Karpas-422 (cell line): ENCODE measurements around the gene PNKD. TPM values are rescaled to one million over a fixed set of nuclear protein-coding genes. Genes with fewer than 3 reads are reported as not detected.
A peak's percentile ranks its signal among the peaks of the same experiment; 100 is the strongest.

ENCODE experiments used
- DNase-seq: peaks from one replicate; pipeline ENCODE4 v3.0.0-alpha.2; 2015
- H2AFZ ChIP-seq: fragments of 200-600 bp; sonication (generic); 2 replicates; pipeline ENCODE4 v1.6.1; 2014; ENCODE audit warnings: antibody characterized with exemption, low read length, mixed read lengths
- H3K27ac ChIP-seq: fragments of 200-600 bp; sonication (generic); 2 replicates; pipeline ENCODE4 v1.5.1; 2014; ENCODE audit warnings: mild to moderate bottlenecking, low read length, moderate library complexity
- H3K27me3 ChIP-seq: fragments of 200-600 bp; sonication (generic); 2 replicates; pipeline ENCODE4 v1.6.1; 2014; ENCODE audit warnings: low read length, mixed read lengths
- H3K36me3 ChIP-seq: fragments of 200-600 bp; sonication (generic); 2 replicates; pipeline ENCODE4 v1.6.1; 2014; ENCODE audit warnings: low read length, mixed read lengths; ENCODE audit not compliant: insufficient read depth
- H3K4me1 ChIP-seq: fragments of 200-600 bp; sonication (generic); 2 replicates; pipeline ENCODE4 v1.6.1; 2014; ENCODE audit warnings: mild to moderate bottlenecking, low read length, mixed read lengths
- H3K4me2 ChIP-seq: fragments of 200-600 bp; sonication (generic); 2 replicates; pipeline ENCODE4 v1.6.1; 2014; ENCODE audit warnings: low read length, low read depth, mild to moderate bottlenecking; ENCODE audit not compliant: poor library complexity, severe bottlenecking
- H3K4me3 ChIP-seq: fragments of 200-600 bp; sonication (generic); 2 replicates; pipeline ENCODE4 v1.5.1; 2014; ENCODE audit warnings: mild to moderate bottlenecking, antibody characterized with exemption, low read length, mixed read lengths
- H3K79me2 ChIP-seq: fragments of 200-600 bp; sonication (generic); 2 replicates; pipeline ENCODE4 v1.6.1; 2014; ENCODE audit warnings: mild to moderate bottlenecking, low read length, mixed read lengths
- H3K9ac ChIP-seq: fragments of 200-600 bp; sonication (generic); 2 replicates; pipeline ENCODE4 v1.6.0; 2014; ENCODE audit warnings: low read length
- H3K9me2 ChIP-seq: fragments of 200-600 bp; sonication (generic), shearing (Covaris generic); replicated peaks from 2 replicates; pipeline ENCODE4 v1.6.0; 2014; ENCODE audit warnings: mild to moderate bottlenecking, low read length, moderate library complexity; ENCODE audit not compliant: insufficient read depth
- H3K9me3 ChIP-seq: fragments of 300-700, 200-600 bp; sonication (generic); 2 replicates; pipeline ENCODE4 v1.6.1; 2014; ENCODE audit warnings: low read length, mixed read lengths
- H4K20me1 ChIP-seq: fragments of 200-600 bp; sonication (generic); 2 replicates; pipeline ENCODE4 v1.6.1; 2014; ENCODE audit warnings: mild to moderate bottlenecking, antibody characterized with exemption, low read length, low read depth; ENCODE audit not compliant: insufficient read depth
- total RNA-seq: library from RNA; depleted of rRNA; stranded (reverse); fragments of >200 nt; shearing (Covaris generic); gene quantifications from 2 replicates; pipeline ENCODE4 v1.2.3, GENCODE V29; 2014; ENCODE audit warnings: low replicate concordance

The PNKD gene
- total RNA-seq, 1 experiment from 2014 or later = 26.5 TPM

DNA sequence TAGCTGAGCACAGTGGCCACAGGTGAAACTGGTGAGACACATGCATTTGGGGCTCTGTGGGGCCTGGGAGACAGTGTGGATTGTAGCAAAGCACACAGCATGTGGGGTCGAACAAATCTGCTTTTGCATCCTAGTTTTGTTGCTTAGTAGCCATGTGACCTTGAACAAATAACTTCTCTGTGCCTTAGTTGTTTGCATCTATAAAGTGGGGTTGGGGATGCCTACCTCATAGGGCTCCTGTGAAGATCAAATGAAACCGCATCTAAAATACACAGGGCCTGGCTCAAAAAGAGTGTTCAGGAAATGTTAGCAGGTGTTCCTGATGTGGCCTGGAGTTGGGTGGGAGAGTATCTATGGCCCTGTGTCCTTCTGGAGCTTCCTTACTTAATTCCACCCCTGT lies 56.0 kb downstream of the PNKD start:
- Histone ChIP-seq H3K4me2 (peak overlapping the region; percentile 62), H3K27ac (peak overlapping the region; percentile 93), H3K4me3 (peak overlapping the region; percentile 51; the same call in 1 of the 2 replicates), H3K9me2 (no peaks in the 10 kb centered on the region), H3K9ac (peak overlapping the region; percentile 63), H3K9me3 (no peaks in the 10 kb centered on the region), H3K79me2 (peaks cover 8% of the 10 kb centered on the region; the same call in 1 of the 2 replicates), H3K4me1 (peaks cover 93% of the 10 kb centered on the region), H3K36me3 (no peaks in the 10 kb centered on the region), H4K20me1 (no peaks in the 10 kb centered on the region), H2AFZ (no peak overlapping the region), H3K27me3 (no peaks in the 10 kb centered on the region)
- no peak for DNase-seq

GRCh38 chr2:218327451-218328210 lies 57.3 kb downstream of the PNKD start:
- Histone ChIP-seq H3K4me3 (peak overlapping the region; percentile 51; the same call in 1 of the 2 replicates), H3K4me1 (peaks cover 92% of the 10 kb centered on the region), H3K4me2 (peak overlapping the region; percentile 62), H3K36me3 (no peaks in the 10 kb centered on the region), H3K27ac (peak overlapping the region; percentile 93), H3K9me3 (no peaks in the 10 kb centered on the region), H3K9ac (peak overlapping the region; percentile 63), H3K9me2 (no peaks in the 10 kb centered on the region), H3K27me3 (no peaks in the 10 kb centered on the region), H4K20me1 (no peaks in the 10 kb centered on the region), H2AFZ (no peak overlapping the region), H3K79me2 (peaks cover 8% of the 10 kb centered on the region; the same call in 1 of the 2 replicates)
- DNase-seq = peak; percentile 56

GRCh38 chr2:218328294-218328693 lies 58.0 kb downstream of the PNKD start:
- peaks cover 8% of the 10 kb centered on the region; the same call in 1 of the 2 replicates for H3K79me2 ChIP-seq
- H3K9ac ChIP-seq = peak overlapping the region; percentile 63
- H3K4me2 ChIP-seq = peak overlapping the region; percentile 62
- no peaks in the 10 kb centered on the region for H4K20me1 ChIP-seq
- H3K9me2 ChIP-seq = no peaks in the 10 kb centered on the region
- no peaks in the 10 kb centered on the region for H3K36me3 ChIP-seq
- no peaks in the 10 kb centered on the region for H3K9me3 ChIP-seq
- no peak for DNase-seq
- no peak overlapping the region for H3K4me3 ChIP-seq
- H3K4me1 ChIP-seq = peaks cover 93% of the 10 kb centered on the region
- peak overlapping the region; percentile 93 for H3K27ac ChIP-seq
- H2AFZ ChIP-seq = peak overlapping the region; percentile 21; the same call in 1 of the 2 replicates
- no peaks in the 10 kb centered on the region for H3K27me3 ChIP-seq

- no peaks in the 10 kb centered on the region for H3K9me2 ChIP-seq
- H2AFZ ChIP-seq = no peak overlapping the region
- peak overlapping the region; percentile 44; the same call in 1 of the 2 replicates for H3K4me3 ChIP-seq
- peaks cover 94% of the 10 kb centered on the region for H3K4me1 ChIP-seq
- H4K20me1 ChIP-seq = no peaks in the 10 kb centered on the region
- peak overlapping the region; percentile 63 for H3K9ac ChIP-seq
- H3K27ac ChIP-seq = peak overlapping the region; percentile 93
- H3K36me3 ChIP-seq = no peaks in the 10 kb centered on the region
- H3K9me3 ChIP-seq = no peaks in the 10 kb centered on the region
- H3K27me3 ChIP-seq = no peaks in the 10 kb centered on the region
- DNase-seq = peak; percentile 57
- peak overlapping the region; percentile 62 for H3K4me2 ChIP-seq
- H3K79me2 ChIP-seq = peaks cover 6% of the 10 kb centered on the region; the same call in 1 of the 2 replicates
These were observed 58.9 kb downstream of the PNKD start for GRCh38 chr2:218329027-218329825.

- H3K9ac ChIP-seq = peak overlapping the region; percentile 63
- peak overlapping the region; percentile 93 for H3K27ac ChIP-seq
- H3K4me1 ChIP-seq = peaks cover 97% of the 10 kb centered on the region
- peak overlapping the region; percentile 44 for H3K4me3 ChIP-seq
- no peaks in the 10 kb centered on the region for H3K36me3 ChIP-seq
- H3K79me2 ChIP-seq = peaks cover 3% of the 10 kb centered on the region; the same call in 1 of the 2 replicates
- H3K9me3 ChIP-seq = no peaks in the 10 kb centered on the region
- no peaks in the 10 kb centered on the region for H3K9me2 ChIP-seq
- H2AFZ ChIP-seq = no peak overlapping the region
- H4K20me1 ChIP-seq = no peaks in the 10 kb centered on the region
- peak; percentile 73 for DNase-seq
- H3K4me2 ChIP-seq = peak overlapping the region; percentile 62
- no peaks in the 10 kb centered on the region for H3K27me3 ChIP-seq
These were observed 59.7 kb downstream of the PNKD start for GRCh38 chr2:218329826-218330593.

DNA sequence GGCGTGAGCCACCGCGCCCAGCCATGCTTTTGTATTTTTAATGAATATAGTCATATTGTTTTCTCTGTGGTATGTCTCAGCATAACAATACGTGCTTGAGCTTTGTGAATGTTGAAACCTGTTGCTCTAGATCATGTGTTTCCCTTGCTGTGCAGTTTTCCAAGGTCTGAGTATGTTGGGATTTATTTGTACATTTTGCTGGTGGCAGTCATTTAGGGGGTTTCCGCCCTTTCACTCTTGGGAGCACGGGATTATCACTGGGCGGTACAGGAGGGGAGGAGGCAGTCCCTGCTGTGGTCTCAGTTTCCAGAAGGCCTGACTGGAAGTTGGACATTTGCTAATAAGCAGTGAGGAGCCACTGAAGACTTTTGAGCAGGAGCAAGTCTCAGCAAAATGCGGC lies 61.4 kb downstream of the PNKD start:
- peak overlapping the region; percentile 66 for H3K9ac ChIP-seq
- H4K20me1 ChIP-seq = no peaks in the 10 kb centered on the region
- H3K4me3 ChIP-seq = peak overlapping the region; percentile 57; the same call in 1 of the 2 replicates
- no peaks in the 10 kb centered on the region for H3K27me3 ChIP-seq
- H3K27ac ChIP-seq = peak overlapping the region; percentile 93
- no peaks in the 10 kb centered on the region for H3K79me2 ChIP-seq
- H3K36me3 ChIP-seq = no peaks in the 10 kb centered on the region
- H3K9me3 ChIP-seq = no peaks in the 10 kb centered on the region
- peaks cover 90% of the 10 kb centered on the region for H3K4me1 ChIP-seq
- no peaks in the 10 kb centered on the region for H3K9me2 ChIP-seq
- H3K4me2 ChIP-seq = peak overlapping the region; percentile 78
- DNase-seq = no peak
- H2AFZ ChIP-seq = no peak overlapping the region

DNA sequence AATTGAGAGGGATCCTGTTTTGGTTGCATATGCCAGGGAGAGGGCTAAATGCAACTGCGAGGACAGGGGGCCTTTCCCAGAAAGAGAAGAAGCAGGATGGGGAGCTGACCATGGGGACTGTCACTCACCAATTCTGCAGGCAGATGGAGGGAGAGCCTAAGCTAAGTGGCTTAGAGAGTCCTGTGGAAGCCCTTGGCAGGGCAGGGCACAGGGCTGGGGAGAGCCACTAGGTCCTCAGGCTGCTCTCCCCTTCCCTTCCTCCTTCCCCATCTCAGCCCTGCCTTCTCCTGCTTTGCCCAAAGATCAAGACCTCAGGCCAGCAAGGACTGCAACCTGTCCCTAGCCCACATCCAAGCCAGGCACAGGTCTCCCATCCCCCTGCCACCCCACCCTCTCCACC lies 62.0 kb downstream of the PNKD start:
- H3K9me3 ChIP-seq = no peaks in the 10 kb centered on the region
- no peaks in the 10 kb centered on the region for H4K20me1 ChIP-seq
- peaks cover 85% of the 10 kb centered on the region for H3K4me1 ChIP-seq
- H3K4me3 ChIP-seq = peak overlapping the region; percentile 57; the same call in 1 of the 2 replicates
- no peaks in the 10 kb centered on the region for H3K27me3 ChIP-seq
- DNase-seq = peak; percentile 47
- H2AFZ ChIP-seq = no peak overlapping the region
- H3K36me3 ChIP-seq = no peaks in the 10 kb centered on the region
- H3K9me2 ChIP-seq = no peaks in the 10 kb centered on the region
- no peaks in the 10 kb centered on the region for H3K79me2 ChIP-seq
- peak overlapping the region; percentile 93 for H3K27ac ChIP-seq
- peak overlapping the region; percentile 78 for H3K4me2 ChIP-seq
- peak overlapping the region; percentile 66 for H3K9ac ChIP-seq
